Occipital lobe (tissue), 2 donors: Measurements from ENCODE around the gene RDH13. TPM values are rescaled to one million over a fixed set of nuclear protein-coding genes. Genes with fewer than 3 reads are reported as not detected.
"Not testable (repeated sequence)": the region's sequence is repeated elsewhere in the genome, so short reads cannot be mapped to it uniquely, and the experiment has no call there.

ENCODE experiments used
- DNase-seq: peaks from one replicate; lab custom pipeline; 2025; lab: John Stamatoyannopoulos, UW
- total RNA-seq: library from RNA; depleted of rRNA; stranded (reverse); fragments of >200 nt; gene quantifications from one replicate; pipeline ENCODE4 v1.2.3, GENCODE V29; 2014

RDH13 gene, protein sequence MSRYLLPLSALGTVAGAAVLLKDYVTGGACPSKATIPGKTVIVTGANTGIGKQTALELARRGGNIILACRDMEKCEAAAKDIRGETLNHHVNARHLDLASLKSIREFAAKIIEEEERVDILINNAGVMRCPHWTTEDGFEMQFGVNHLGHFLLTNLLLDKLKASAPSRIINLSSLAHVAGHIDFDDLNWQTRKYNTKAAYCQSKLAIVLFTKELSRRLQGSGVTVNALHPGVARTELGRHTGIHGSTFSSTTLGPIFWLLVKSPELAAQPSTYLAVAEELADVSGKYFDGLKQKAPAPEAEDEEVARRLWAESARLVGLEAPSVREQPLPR
- 15.0 TPM for total RNA-seq

DNA sequence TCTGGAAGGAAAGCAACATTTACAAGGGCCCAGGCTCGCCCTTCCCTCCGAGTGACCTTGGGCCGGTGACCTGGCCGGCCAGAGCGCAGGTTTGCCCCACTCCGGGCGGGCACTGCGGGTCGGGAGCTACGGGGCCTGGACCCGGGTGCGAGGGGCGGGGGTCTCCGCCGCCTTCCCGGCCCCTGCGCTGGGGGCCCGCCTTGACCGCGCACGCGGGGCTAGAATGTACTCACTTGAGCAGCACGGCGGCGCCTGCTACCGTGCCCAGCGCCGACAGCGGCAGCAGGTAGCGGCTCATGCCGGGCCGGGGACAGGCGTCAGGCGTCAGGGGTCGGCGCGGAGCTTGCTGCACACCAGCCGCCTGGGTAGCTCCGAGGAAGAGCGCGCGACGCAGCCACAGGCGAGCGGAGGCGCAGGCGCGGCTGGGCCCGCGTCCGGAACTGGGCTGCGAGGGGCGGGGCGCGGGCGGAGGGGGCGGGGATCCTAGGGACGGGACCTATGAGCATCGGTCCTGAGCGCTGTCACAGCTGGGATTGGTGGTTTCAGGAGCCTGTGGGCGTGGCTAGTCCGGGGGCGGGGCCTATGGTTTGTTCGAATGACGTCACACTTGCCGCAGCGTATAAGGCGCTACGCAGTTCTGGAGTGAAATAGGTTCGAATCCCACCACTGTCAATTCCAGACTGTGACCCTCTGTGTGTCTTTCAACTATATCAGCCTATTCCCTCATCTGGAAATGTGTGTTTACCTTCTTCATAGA lies at the start of gene RDH13:
TSS of gene RDH13 (minus strand) at position 414 of the 757 bp plus-strand sequence. CDS start at position 298, 116 bp downstream.
- peak; percentile 88 for DNase-seq

DNA sequence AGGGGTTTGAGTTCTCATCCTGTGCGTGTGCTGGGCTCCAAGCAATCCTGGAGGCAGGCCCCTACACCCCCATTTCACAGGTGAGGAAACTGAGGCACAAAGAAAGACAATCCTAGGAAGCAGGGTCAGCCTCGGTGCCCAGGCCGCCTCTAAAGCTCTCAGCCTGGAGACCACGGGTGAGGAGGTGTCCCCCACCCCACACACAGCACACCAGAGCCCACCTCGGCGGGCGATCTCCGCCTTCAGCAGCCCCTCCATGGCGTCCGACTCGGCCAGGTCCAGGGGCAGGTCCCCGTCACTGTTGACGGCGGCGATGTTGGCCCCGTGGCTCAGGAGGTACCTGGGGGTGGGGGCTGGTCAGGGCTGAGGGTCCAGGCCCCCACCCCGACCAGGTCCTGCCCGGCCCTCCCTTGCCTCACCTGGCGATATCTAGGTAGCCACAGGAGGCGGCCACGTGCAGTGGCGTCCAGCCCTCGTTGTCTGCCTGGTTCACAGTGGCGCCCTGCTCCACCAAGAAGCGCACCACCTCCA lies 49.4 kb upstream of the RDH13 start:
- no peak for DNase-seq

DNA sequence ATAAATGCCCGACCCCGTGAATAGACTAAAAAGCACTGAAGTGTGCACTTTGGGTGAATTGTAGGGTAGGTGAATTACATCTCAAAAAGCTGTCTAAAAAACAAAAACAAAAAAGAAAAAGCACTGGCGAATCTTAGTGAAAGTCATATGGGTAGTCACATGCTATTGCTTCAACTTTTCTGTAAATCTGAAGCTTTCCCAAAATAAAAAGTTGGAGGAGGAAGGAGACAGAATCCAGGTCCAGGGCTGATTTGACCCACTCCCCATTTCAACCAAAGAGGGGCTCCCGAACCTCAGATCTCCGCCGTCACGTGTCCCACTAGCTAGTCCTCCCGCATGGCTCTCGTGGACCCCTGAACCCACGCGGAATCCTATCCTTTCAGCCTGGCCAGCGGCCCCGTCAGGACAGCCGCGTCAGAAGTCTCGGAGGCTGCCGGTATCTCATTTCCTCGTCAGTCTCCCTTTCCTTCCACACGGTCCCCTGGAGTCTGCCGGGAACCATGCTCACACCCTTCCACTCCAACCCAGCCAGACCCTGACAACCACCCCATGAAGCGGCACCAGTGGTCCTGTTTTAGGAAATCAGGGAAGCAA lies 48.4 kb upstream of the RDH13 start:
- DNase-seq: no peak

DNA sequence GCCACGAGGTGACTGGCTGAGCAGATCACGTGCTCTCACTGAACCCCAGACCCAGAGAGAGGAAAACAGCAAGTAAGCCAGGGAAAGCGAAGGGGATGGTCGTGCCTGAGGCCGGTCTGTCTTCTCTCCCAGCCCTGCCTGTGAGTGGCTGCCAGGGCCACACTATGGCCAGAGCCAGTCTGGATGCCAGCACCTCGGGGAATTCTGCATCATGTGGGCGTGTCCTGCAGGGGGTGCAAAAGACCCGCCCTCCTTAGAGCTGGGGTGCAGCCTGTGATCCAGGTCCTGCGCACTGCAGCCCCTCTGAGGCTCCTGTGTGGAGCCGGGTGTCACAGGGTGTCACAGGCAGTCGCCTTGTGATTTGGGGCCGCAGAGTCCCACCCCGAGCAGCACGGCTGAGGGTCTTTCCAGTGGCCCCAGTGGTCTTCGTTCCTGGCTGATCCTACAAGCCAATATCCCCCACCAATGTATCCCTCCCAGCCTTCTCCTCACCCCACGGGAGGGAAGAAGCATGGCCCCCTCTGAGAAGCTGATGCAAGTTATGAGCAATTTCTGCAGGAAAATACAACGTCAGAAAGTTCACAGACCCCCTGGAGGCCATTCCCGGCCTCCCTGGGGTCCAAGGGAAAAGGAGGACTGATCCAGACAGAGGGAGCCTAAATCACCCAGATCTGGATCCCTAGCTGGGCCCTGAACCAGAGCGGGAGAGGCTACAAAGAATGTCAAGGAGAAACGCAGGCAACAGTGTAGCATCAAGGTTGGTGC lies 46.8 kb upstream of the RDH13 start:
- DNase-seq: no peak

DNA sequence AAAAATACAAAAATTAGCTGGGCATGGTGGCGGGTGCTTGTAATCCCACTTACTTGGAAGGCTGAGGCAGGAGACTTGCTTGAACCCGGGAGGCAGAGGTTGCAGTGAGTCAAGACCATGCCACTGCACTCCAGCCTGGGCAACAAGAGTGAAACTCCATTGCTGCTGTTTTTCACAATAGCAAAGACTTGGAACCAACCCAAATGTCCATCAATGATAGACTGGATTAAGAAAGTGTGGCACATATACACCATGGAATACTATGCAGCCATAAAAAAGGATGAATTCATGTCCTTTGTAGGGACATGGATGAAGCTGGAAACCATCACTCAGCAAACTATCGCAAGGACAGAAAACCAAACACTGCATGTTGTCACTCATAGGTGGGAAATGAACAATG lies 44.3 kb upstream of the RDH13 start:
- DNase-seq: not testable (repeated sequence)

DNA sequence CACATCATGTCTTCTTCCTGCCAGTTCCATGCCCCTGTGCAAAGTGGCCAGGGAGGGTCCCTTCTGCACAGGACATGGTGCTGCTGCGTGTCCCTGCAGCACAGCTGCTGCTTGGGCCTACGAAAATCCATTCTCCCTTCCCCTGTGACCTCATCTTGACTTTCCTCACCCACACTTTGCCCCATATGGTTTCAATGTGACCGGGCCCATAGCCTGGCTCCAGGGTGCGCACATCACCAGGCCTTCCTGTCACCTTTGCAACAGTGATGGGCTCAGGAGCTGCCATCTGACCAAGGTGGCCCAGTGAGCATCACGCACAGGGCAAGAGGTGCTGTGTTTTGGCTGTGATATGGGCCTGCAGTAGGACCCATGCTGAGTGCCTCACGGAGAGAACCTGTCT lies 43.6 kb upstream of the RDH13 start:
- no peak for DNase-seq

DNA sequence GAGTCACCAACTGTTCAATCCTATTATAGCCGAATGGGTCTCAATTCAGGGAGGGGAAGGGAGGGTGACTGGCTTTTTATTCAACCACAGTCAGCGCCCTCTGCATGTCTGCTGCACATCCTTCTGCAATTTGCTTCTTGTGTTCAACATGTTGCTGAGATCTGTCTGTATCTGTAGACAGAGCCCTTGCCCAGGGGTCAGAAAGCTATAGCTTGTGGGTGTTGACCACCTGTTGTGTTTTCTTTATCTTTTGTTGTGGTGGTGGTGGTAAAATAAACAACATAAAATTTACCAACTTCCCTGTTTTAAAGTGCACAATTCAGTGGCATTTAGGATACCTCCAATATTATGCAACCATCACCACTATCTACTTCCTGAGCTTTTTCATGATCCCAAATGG lies 42.3 kb upstream of the RDH13 start:
- no peak for DNase-seq

DNA sequence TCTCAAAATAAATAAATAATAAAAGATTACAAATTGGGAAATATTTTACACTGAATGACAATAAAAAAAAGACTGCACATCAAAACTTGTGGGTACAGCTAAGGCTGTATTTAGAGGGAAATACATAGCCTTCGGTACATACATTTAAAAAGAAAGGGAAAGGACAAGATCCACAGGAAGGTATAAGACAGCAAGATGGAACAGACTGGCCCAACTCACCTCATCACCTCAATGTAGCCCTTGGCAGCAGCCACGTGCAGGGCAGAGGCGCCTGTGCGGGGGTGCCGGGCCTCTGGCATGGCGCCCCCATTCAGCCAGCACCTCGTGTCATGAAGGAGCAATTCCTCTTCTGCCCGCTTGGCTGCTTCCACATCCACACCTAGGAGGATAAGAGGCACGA lies 40.2 kb upstream of the RDH13 start:
- DNase-seq: no peak

DNA sequence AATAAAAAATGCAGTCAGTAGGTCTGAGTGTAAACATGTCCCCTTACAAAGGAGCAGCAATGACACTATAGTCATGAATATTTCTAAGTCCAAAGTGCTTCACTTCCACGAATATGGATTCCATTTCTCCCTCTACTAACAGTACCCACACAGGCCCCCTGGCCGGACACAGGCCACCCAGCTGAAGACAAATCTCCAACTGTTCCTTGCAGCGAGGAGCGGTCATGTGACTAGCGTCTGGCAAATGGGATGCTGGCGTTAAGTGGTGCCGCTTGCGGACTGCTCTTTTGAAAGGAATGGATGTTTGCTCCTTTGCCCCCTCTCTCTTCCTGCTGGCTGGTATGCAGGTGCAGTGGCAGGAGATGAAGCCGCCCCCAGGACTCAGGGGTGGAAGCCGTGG lies 38.3 kb upstream of the RDH13 start:
- DNase-seq: no peak

DNA sequence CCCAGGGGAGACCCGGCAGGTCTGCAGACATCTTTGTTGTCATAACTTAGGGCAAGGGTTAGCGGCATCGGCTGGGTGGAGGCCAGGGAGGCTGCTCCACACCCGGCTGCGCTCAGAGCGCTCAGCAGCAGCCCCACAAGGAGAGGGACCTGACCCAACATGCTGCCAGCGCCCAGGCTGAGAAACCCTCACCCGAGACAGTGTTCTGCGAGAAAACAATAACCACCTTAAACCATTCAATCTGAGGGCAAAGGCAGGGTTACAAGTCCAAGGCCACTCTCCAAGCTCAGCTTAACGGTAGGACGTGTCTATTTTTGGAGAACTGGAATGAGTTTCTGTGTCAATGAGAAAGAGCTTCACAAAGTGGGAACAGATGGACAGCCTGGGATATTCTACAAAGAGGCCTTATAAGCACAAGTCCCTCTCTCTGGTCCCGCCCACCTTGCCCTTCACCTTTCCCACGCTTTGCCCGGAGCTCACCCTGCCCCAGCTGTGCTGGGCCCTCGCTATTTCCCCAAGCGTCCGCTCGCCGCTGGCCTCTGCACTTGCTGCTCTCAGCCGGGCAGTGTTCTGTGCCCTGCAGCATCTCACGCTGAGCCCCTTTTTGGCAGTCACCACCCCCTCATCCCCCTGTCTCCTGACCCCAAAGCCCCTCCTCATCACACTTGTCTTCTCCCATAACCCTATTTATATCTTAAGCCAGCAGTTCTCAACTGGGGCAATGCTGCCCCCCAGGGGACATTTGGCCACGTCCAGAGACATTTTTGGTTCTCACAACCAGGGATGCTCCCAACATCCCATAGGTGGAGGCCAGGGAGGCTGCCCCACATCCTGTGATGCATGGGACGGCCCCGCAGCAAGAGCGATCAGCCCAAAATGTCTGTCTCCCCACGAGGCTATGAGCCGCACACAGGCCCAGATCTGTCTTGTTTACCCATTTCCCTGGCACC lies 36.9 kb upstream of the RDH13 start:
- DNase-seq: no peak

DNA sequence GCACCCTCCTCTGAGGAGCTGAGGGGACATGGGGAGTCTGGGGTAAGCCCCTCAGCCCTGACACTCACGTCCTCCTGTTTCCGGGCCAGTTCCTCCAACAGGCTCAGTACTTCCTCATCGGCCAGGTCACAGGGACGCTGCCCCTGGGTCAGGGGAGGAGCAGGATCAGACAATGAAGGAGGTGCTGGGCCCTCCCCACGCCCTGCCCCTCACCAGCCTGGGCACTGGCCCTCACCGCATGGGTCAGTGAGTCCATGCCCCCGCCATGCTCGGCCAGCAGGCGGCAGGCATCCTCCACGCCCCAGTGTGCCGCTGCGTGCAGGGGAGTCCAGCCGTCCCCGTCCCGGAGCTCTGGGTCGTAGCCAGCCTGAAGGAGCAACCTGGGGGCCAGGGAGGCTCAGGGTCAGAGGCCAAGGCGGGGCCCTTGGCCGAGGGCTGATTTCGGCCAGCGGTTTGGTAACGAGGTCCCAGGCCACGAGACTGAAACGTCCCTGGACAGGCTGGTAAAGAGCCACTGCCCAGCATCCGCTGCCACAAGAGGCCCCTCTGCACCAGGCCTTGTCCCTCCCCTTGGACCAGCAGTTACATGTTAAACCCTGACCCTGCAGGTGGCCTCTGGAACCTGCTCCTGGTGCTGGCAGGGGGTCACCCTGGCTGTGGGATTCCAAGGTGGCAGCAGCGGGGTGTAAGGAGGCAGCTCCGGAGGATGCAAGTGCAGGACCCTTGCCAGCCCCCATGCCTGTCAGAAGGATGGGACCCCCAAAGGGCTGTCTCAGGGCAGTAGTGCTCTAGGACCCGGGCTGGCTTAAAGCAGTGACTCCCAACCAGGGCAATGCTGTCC lies 36.0 kb upstream of the RDH13 start:
- no peak for DNase-seq

DNA sequence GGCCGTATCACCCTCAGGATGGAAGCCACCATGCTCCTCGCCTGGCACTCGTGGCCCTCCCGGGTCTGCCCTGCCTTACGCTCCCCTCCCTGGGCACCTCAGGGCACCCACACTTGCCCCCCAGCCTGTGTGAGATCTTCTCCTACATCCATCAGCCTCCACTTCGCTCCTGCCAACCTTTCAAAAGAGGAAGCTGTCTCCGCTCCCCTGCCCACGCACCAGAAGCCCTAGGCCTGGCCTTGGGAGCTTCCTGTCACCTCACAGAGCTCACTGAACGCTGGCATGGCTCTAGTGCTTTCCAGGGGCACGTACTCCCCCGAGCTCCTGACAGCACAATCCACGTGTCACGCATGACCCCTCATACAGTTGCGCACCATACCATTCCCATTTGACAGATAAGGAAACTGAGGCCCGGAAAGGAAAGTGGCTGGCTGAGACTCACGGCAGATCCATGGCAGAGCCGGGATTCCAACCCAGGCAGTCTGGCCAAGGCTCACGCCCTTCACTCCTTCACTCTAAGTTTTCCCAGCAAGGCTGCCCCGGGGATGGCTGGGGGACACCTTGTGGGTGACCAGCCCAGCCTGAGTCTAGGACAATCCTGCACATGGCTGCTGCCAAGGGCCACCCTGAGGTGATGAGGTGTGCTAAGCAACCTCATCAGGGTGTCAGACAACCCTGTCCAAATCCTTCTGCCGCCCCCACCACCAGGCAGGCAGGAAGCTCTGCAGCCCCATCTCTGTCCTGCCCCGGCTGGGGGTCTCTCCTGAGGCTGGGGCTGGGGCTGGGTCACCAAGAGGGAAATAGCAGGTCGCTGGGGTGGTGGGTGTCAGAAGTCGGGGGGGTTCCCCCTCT lies 35.1 kb upstream of the RDH13 start:
- no peak for DNase-seq

DNA sequence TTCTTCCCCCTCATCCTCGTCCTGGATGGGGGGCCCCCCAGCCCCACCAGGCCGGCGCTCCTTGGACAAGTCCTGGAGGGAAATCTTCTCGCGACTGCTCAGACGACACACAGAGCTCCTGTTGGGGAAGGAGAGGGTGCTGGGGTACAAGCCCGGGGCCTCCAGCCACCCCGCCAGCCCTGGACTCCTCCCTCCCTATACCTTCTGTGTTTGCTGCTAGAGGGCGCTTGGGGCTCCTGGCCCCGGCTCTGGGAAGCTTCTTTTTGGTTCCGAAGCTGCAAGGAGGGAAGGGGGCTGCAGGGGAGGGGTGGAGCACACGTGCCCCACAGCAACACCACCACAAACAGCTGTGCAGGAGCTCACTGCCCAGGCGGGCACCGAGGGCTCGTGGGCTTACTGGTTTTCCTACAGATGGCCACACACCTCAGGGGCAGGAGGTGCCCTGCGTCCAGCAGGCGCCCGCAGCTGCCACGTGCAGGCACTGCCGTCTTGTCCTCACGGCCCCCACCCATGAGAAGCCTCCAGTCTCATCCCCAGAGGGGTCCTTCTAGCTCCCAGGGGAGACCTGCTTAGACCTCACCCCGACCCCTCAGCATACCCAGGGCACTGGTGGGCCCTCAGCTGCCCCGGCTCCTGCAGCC lies 33.2 kb upstream of the RDH13 start:
- no peak for DNase-seq

DNA sequence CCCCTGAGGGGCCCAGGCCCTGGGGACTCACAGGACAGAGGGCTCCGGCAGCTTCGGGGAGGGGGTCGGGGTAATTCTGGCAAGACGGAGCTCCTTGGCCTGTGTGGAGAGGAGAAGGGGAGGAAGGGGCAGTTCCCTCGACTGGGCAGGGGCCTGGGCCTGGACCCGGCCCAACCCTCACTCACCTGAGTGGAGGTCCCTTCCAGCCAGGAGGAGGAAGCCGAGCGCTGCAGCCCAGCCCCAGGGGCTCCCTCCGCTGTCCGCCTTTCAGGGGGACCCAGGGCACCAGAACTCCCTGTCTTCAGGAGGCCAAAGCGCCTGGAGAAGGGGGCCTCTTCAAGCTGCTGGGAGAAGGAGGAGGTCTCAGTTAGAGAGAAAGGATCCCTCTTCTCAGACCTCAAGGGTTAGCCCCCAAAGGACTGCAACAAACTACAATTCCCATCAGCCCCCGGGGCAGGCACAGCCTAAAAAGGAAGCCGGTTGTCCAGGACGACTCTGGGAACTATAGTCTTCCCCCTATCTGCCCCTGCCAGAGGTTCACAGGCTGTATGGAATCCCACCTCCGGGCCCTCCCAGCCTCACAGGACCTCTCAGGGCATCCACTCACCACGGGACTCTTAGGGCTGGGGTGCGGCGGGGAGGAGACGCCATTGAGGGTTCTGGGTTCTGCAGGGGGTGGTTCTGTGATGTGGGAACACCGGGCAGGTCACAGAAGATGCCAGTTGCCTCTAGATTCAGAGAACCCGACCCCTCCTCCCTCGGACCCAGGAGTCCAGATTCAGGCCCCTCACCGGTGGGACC lies 32.5 kb upstream of the RDH13 start:
- no peak for DNase-seq

DNA sequence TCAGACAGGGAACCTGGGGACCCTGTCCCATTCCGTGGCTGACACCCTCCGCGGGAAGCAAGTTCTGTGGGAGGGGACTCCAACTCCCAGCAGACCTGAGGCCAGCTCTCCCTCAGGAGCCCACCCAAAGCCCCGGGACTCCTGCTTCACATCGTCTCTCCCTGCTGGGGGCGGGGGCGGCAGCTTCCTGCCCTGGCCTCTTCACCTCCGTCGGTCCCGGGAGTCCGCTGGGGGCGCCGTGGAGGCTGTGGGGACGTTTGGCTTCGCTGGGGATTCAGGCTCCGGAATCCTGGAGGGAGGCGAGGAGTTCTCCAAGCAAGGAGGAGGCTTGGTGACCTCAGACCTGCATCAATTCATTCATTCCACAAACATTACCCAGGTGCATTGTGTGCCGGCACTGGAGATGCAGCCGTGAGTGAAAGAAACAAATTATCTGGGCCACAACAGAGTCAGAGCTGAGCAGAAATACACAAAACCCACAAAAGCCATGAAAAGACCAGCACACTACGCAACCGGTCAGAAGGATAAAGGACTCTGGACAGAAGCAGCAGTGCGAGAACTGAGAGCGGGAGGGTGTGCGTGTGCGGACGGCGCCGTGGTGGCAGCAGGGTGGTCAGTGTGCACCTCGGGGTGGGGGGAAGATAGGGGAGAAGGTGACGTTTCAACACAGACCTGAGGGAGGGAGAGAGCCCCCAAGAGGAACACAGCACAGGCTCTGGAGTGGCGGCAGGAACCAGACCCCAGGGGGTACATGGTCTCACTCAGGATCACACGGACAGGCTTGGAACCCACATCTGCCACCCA lies 31.7 kb upstream of the RDH13 start:
- DNase-seq: no peak
